Heart right ventricle (tissue), 16 donors: ENCODE results near the gene INO80B. TPM values are rescaled to one million over a fixed set of nuclear protein-coding genes. Genes with fewer than 3 reads are reported as not detected.

Source experiments
- ATAC-seq, 8 donors: fragments of 200-7000 bp; cut with Tn5 transposase; one replicate each; pipeline ENCODE4 v1.9.1; 2020; ENCODE audit warnings: mild to moderate bottlenecking in 8 of 8, moderate library complexity in 8 of 8, moderate number of reproducible peaks in 1 of 8
- DNase-seq, 2 donors: peaks; one replicate each; pipeline ENCODE4 v3.0.0-alpha.2; 2020
- H3K27ac ChIP-seq, 10 donors: fragments of 200-600 bp; sonication (generic) in 2 of 10; one replicate each; pipeline versions ENCODE4 v1.5.0 to v1.8.0; 2020 to 2022; ENCODE audit warnings: mild to moderate bottlenecking in 3 of 10
- H3K27me3 ChIP-seq, 7 donors: fragments of 200-600 bp; one replicate each; pipeline ENCODE4 v1.8.0; 2021 to 2022; ENCODE audit warnings: mild to moderate bottlenecking in 2 of 7
- H3K36me3 ChIP-seq, 9 donors: fragments of 200-600 bp; sonication (generic) in 1 of 9; one replicate each; pipeline versions ENCODE4 v1.5.0 to v1.8.0; 2020 to 2022; ENCODE audit warnings: mild to moderate bottlenecking in 2 of 9
- H3K4me1 ChIP-seq, 9 donors: fragments of 200-600 bp; sonication (generic) in 1 of 9; one replicate each; pipeline versions ENCODE4 v1.5.0 to v1.8.0; 2020 to 2022; ENCODE audit warnings: mild to moderate bottlenecking in 4 of 9
- H3K4me3 ChIP-seq, 10 donors: fragments of 200-600 bp; sonication (generic) in 2 of 10; one replicate each; pipeline versions ENCODE4 v1.5.0 to v1.8.0; 2020 to 2022; ENCODE audit warnings: mild to moderate bottlenecking in 7 of 10, moderate library complexity in 2 of 10
- H3K9me3 ChIP-seq, 11 donors: fragments of 200-600 bp in 10 of 11; sonication (generic) in 2 of 11; one replicate each; pipeline versions ENCODE4 v1.5.0 to v1.8.0; 2013 to 2022; ENCODE audit warnings: mild to moderate bottlenecking in 2 of 11, control low read depth in 1 of 11, moderate library complexity in 1 of 11
- CTCF ChIP-seq, 9 donors: fragments of 200-600 bp; sonication (generic) in 2 of 9; IDR thresholded peaks; one replicate each; pipeline versions ENCODE4 v1.5.0 to v1.8.0; 2021 to 2022; ENCODE audit warnings: antibody characterized with exemption in 9 of 9, mild to moderate bottlenecking in 5 of 9, moderate library complexity in 1 of 9
- WGBS, 2 donors: extraction: QIAGEN DNeasy Blood & Tissue Kit; methylation state at CpG; one replicate each; pipeline ENCODE4 v1.1.7; 2013; ENCODE audit warnings: inconsistent platforms in 1 of 2; 5-methylcytosine and 5-hydroxymethylcytosine counted together
- intact Hi-C, 10 donors: fragments of 100-400 bp; cut with DNase I; formaldehyde crosslinking; loops; one replicate each; pipeline versions ENCODE4 v1.11.1 to v1.14.2; 2022
- polyA plus RNA-seq, 2 donors: library from polyadenylated mRNA; stranded (reverse); fragments of 200-250 nt; gene quantifications; one replicate each; pipeline ENCODE4 v1.2.3, GENCODE V29; 2013
- total RNA-seq, 10 donors: library from RNA; stranded (reverse); fragmentation: NEBNext Ultra II Directional in 3 of 10; extraction: Animal tissue kit (Norgen Biotek cat#: 25700) in 3 of 10; gene quantifications; one replicate each; pipeline versions ENCODE4 v1.2.1 to v1.2.4, GENCODE V29; 2021 to 2023
- donor health status: Arrhythmogenic right ventricular cardiomyopathy.
- donor health status: ischemic (EF 13 %, LVEDD 7.1; RV severe dilation, severe dysfunction).
- donor health status: healthy with polysubstance abuse.
- donor health status: DM: no; HTN: yes; CAD: no.
- donor health status: DM: no; HTN: no; CAD: no.
- donor health status: ischemic (EF 25% LVEDD 6.9; RV normal size, moderate dysfunction).
- donor health status: ischemic (EF 25% LVEDD 5.7; RV mildly dilated, moderate dysfunction).
- donor health status: healthy.
- donor health status: DM: yes; HTN: yes; CAD: no.
- donor health status: Ischemic cardiomyopathy.
- donor health status: ischemic (EF 35%, LVEDD 5.7; RV mildly dilated, moderate dysfunction).
- donor health status: nonischemic (EF 11% LVEDD 7.7; RV severe dilation, severe dysfunction).
- donor health status: DM: yes; HTN: yes; CAD: no.
- donor health status: PGD.
- donor health status: ischemic (EF 29% LVEDD 5.4; RV normal size, mild dysfunction).
- donor health status: nonischemic (EF 23%, LVEDD 6.1; RV moderate dilation, normal function).

Gene INO80B
- total and polyA plus RNA-seq, 12 donors = 8.9 to 40.7 (median 19.8) TPM

- no peak for TF ChIP-seq CTCF (IDR thresholded peaks at IDR 0.05)
- ATAC-seq (peak in 1 of 8 donors; percentile 3), DNase-seq (no peak)
- H3K36me3 ChIP-seq = peaks cover 0 to 27% (median 15%) of the 10 kb centered on the region in 9 donors
- WGBS, 2 donors = 41 to 42% methylated on average over 19 of the region's 19 CpGs
- H3K9me3 ChIP-seq = no peaks in the 10 kb centered on the region
- H3K27me3 ChIP-seq = peaks cover 9 to 56% (median 55%) of the 10 kb centered on the region in 7 donors
- peaks cover 11 to 34% (median 29%) of the 10 kb centered on the region in 9 donors for H3K4me1 ChIP-seq
- intact Hi-C loops = no loop called here
- no peak overlapping the region for H3K27ac ChIP-seq
- H3K4me3 ChIP-seq = peak overlapping the region in 7 of 10 donors; percentile 22 to 57 (median 40)
These were observed 42.3 kb downstream of the INO80B start for GRCh38 chr2:74496997-74497776.

- H3K27ac ChIP-seq = no peak overlapping the region
- ATAC-seq = peak in 5 of 8 donors; percentile 7 to 22 (median 16)
- H3K27me3 ChIP-seq = peaks cover 9 to 64% (median 62%) of the 10 kb centered on the region in 7 donors
- peaks cover 11 to 42% (median 35%) of the 10 kb centered on the region in 9 donors for H3K4me1 ChIP-seq
- peak in 1 of 2 donors; percentile 37 for DNase-seq
- peak overlapping the region in 8 of 10 donors; percentile 22 to 57 (median 38) for H3K4me3 ChIP-seq
- intact Hi-C loops = no loop called here
- TF ChIP-seq CTCF (IDR thresholded peaks at IDR 0.05) = no peak
- 2 to 4% methylated on average over 61 of the region's 61 CpGs for WGBS, 2 donors
- H3K36me3 ChIP-seq = peaks cover 0 to 19% (median 9%) of the 10 kb centered on the region in 9 donors
- H3K9me3 ChIP-seq = no peaks in the 10 kb centered on the region
These were observed 43.1 kb downstream of the INO80B start for GRCh38 chr2:74497777-74498499.

GRCh38 chr2:74498500-74499266, 43.8 kb downstream of the INO80B start:
- ATAC-seq (no peak), DNase-seq (no peak)
- Histone ChIP-seq H3K4me1 (peaks cover 11 to 49% (median 38%) of the 10 kb centered on the region in 9 donors), H3K36me3 (peaks cover 0 to 12% (median 3%) of the 10 kb centered on the region in 9 donors), H3K27me3 (peaks cover 9 to 70% (median 64%) of the 10 kb centered on the region in 7 donors), H3K9me3 (no peaks in the 10 kb centered on the region), H3K4me3 (peak overlapping the region in 7 of 10 donors; percentile 22 to 57 (median 40)), H3K27ac (no peak overlapping the region)
- TF ChIP-seq CTCF (IDR thresholded peaks at IDR 0.05) = no peak
- 2% methylated on average over 41 of the region's 41 CpGs for WGBS, 2 donors
- intact Hi-C loops = no loop called here
